ENCODE results near the gene DCC. TPM values are rescaled to one million over a fixed set of nuclear protein-coding genes. Genes with fewer than 3 reads are reported as not detected.

Gene DCC
- total and polyA plus RNA-seq, 2 of the 8 experiments (the other 6 are each of a cell fraction or from before 2014, with no cell fraction given): 0.14 to 1.4 TPM

DNA sequence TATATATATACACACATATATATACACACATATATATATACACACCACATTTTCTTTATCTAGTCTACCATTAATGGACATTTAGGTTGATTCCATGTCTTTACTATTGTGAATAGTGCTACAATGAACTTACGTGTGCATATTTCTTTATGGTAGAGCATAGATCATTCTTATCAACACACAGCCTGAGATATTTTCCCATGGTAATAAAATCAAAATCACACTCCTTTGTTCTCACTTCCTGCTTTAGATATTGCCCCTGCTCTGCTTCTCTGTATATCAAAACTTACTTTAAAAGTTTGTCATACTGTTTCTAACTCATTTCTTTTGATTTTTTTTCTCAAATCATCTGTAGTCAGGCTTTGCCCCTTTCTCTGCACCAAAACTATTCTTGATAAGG, 119.9 kb downstream of the DCC start:
- ChIA-PET POLR2A (ENCODE audit: partially characterized antibody) (no interaction called here), CTCF (ENCODE audit: partially characterized antibody) (no interaction called here)
- H4K5ac ChIP-seq (ENCODE audit: insufficient read length, low read depth, low read length): no peak overlapping the region
- H2BK12ac ChIP-seq (ENCODE audit: low read depth, low read length): no peak overlapping the region
- H2AFZ ChIP-seq (ENCODE audit: low read length): no peak overlapping the region
- no peak overlapping the region for H3K23ac ChIP-seq (ENCODE audit: insufficient read length)
- no peaks in the 10 kb centered on the region for H3K36me3 ChIP-seq (ENCODE audit: control insufficient read depth in 2 of 4, insufficient read depth in 4 of 4, low read length in 3 of 4)
- no peak overlapping the region for H3K56ac ChIP-seq (replicated peaks; ENCODE audit: insufficient read length, low read depth, low read length)
- H3K4ac ChIP-seq (replicated peaks; ENCODE audit: insufficient read length, low read depth, low read length): no peak overlapping the region
- H3K9me3 ChIP-seq (ENCODE audit: insufficient read depth in 2 of 2, low read depth in 1 of 2, low read length in 1 of 2): no peaks in the 10 kb centered on the region
- DNase-seq (ENCODE audit: low read depth in 1 of 2, low spot score in 2 of 2) (no peak), FAIRE-seq (no peak)
- no peak overlapping the region for H2BK20ac ChIP-seq (ENCODE audit: low read length)
- no peaks in the 10 kb centered on the region for H3K4me1 ChIP-seq (replicated peaks in 1 of 4; ENCODE audit: control insufficient read depth in 3 of 4, insufficient read depth in 4 of 4, low read length in 3 of 4)
- H3K18ac ChIP-seq (ENCODE audit: extremely low read depth, low read length): no peak overlapping the region
- H2AK5ac ChIP-seq (ENCODE audit: low read depth, low read length): no peak overlapping the region
- no peak overlapping the region for H3K4me2 ChIP-seq (ENCODE audit: insufficient read depth in 1 of 2, low read depth in 2 of 2, low read length in 2 of 2)
- no peaks in the 10 kb centered on the region for H3K27me3 ChIP-seq (replicated peaks in 1 of 4; ENCODE audit: control insufficient read depth in 3 of 4, extremely low read depth in 1 of 4, insufficient read depth in 3 of 4, low read length in 3 of 4)
- no peak overlapping the region for H2BK15ac ChIP-seq (ENCODE audit: low read length)
- WGBS, 2 experiments (ENCODE audit: extremely low coverage in 1 of 2, insufficient coverage in 1 of 2, insufficient read length in 1 of 2, insufficient replicate concordance in 2 of 2, low coverage in 1 of 2, low lambda C conversion rate in 2 of 2, missing lambda C conversion rate in 1 of 2): 100% methylated on average over 1 of the region's 1 CpG; no CpG with 5 or more reads in 1 of the 2 experiments
- no peaks in the 10 kb centered on the region for H3K23me2 ChIP-seq (ENCODE audit: low read depth, low read length)
- H2BK5ac ChIP-seq (ENCODE audit: low read depth, low read length): no peak overlapping the region
- H3K79me2 ChIP-seq (ENCODE audit: control insufficient read depth in 1 of 2, insufficient read depth in 2 of 2, low read length in 2 of 2): no peaks in the 10 kb centered on the region
- no peaks in the 10 kb centered on the region for H3K79me1 ChIP-seq (ENCODE audit: low read depth, low read length)
- no peak overlapping the region for H3K9ac ChIP-seq (replicated peaks in 1 of 4; ENCODE audit: extremely low read depth in 1 of 4, low read depth in 3 of 4, low read length in 3 of 4)
- no peak overlapping the region for H4K8ac ChIP-seq (ENCODE audit: extremely low read depth, insufficient read depth, low read length)
- no peak overlapping the region for H2BK120ac ChIP-seq (replicated peaks; ENCODE audit: low read depth, low read length)
- no peak overlapping the region for H4K91ac ChIP-seq (replicated peaks; ENCODE audit: insufficient read length, low read length)
- H3K4me3 ChIP-seq (ENCODE audit: extremely low read depth in 1 of 4, insufficient read depth in 2 of 4, low read depth in 3 of 4, low read length in 4 of 4): no peak overlapping the region
- no peak overlapping the region for H3K27ac ChIP-seq (ENCODE audit: low read depth, low read length)
- H4K20me1 ChIP-seq (replicated peaks in 1 of 2; ENCODE audit: control insufficient read depth in 1 of 2, insufficient read depth in 2 of 2, low read length in 2 of 2): no peaks in the 10 kb centered on the region
- no peak overlapping the region for H3K14ac ChIP-seq (ENCODE audit: insufficient read length)
- TF ChIP-seq CTBP2 (IDR thresholded peaks at IDR 0.05; ENCODE audit: borderline replicate concordance, insufficient read depth, insufficient read length, low read length): no peak
- TF ChIP-seq CEBPB (IDR thresholded peaks at IDR 0.05; ENCODE audit: low read depth, low read length): no peak
- TF ChIP-seq GABPA (IDR thresholded peaks at IDR 0.05; ENCODE audit: borderline replicate concordance, insufficient read depth, low read length): no peak
- TF ChIP-seq SRF (IDR thresholded peaks at IDR 0.05; ENCODE audit: low read depth, low read length): no peak
- TF ChIP-seq RBBP5 (IDR thresholded peaks at IDR 0.05; ENCODE audit: borderline replicate concordance, low read depth, low read length): no peak
- TF ChIP-seq CBX5 (IDR thresholded peaks at IDR 0.05; ENCODE audit: low read depth, low read length): no peak
- TF ChIP-seq, protein P1, sequence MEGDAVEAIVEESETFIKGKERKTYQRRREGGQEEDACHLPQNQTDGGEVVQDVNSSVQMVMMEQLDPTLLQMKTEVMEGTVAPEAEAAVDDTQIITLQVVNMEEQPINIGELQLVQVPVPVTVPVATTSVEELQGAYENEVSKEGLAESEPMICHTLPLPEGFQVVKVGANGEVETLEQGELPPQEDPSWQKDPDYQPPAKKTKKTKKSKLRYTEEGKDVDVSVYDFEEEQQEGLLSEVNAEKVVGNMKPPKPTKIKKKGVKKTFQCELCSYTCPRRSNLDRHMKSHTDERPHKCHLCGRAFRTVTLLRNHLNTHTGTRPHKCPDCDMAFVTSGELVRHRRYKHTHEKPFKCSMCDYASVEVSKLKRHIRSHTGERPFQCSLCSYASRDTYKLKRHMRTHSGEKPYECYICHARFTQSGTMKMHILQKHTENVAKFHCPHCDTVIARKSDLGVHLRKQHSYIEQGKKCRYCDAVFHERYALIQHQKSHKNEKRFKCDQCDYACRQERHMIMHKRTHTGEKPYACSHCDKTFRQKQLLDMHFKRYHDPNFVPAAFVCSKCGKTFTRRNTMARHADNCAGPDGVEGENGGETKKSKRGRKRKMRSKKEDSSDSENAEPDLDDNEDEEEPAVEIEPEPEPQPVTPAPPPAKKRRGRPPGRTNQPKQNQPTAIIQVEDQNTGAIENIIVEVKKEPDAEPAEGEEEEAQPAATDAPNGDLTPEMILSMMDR (IDR thresholded peaks at IDR 0.05; ENCODE audit: control extremely low read depth in 1 of 3, insufficient read depth in 1 of 3, low read depth in 1 of 3, low read length in 3 of 3): no peak
- TF ChIP-seq, protein P2, sequence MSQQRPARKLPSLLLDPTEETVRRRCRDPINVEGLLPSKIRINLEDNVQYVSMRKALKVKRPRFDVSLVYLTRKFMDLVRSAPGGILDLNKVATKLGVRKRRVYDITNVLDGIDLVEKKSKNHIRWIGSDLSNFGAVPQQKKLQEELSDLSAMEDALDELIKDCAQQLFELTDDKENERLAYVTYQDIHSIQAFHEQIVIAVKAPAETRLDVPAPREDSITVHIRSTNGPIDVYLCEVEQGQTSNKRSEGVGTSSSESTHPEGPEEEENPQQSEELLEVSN (IDR thresholded peaks at IDR 0.05): no peak
- TF ChIP-seq POU5F1 (IDR thresholded peaks at IDR 0.05; ENCODE audit: low read depth, low read length): no peak
- TF ChIP-seq CHD2 (IDR thresholded peaks at IDR 0.05; ENCODE audit: low read length): no peak
- no peak for TF ChIP-seq SP2 (IDR thresholded peaks at IDR 0.05; ENCODE audit: low read length)
- no peak for TF ChIP-seq TBP (IDR thresholded peaks at IDR 0.05; ENCODE audit: low read depth, low read length)

Data from H1 (cell line).